Caco-2 (cell line): Measurements from ENCODE around the gene NAA60. TPM values are rescaled to one million over a fixed set of nuclear protein-coding genes. Genes with fewer than 3 reads are reported as not detected.

Experiments
- BruUV-seq: library from RNA; stranded (reverse); fragments of 400-500 nt; replicated peaks from 2 replicates; lab custom pipeline; 2021; lab: Mats Ljungman, UMichigan
- CTCF ChIA-PET: fragments of 300-600 bp; sonication (Branson Sonifier 250); formaldehyde crosslinking; loops from one replicate; lab custom pipeline; 2022; ENCODE audit warnings: antibody characterized with exemption; lab: Charles Lee
- POLR2A ChIA-PET: fragments of 300-600 bp; sonication (Branson Sonifier 250); formaldehyde crosslinking; loops from one replicate; lab custom pipeline; 2022; ENCODE audit warnings: antibody characterized with exemption; lab: Charles Lee
- DNase-seq, 2 experiments: peaks; one replicate each; pipeline versions ENCODE4 v3.0.0 to v3.0.0-alpha.2; 2020 to 2022
- H3K27me3 ChIP-seq: replicated peaks from 2 replicates; pipeline ENCODE4 v1.6.0; 2011; ENCODE audit warnings: low read length; ENCODE audit not compliant: control insufficient read depth, insufficient read depth
- H3K36me3 ChIP-seq: 2 replicates; pipeline ENCODE4 v1.5.1; 2011; ENCODE audit warnings: low read length; ENCODE audit not compliant: control insufficient read depth, insufficient read depth
- H3K4me1 ChIP-seq: fragments of 250-450 bp; sonication (Bioruptor Pico); 2 replicates; pipeline ENCODE4 v1.5.1; 2020; ENCODE audit warnings: mild to moderate bottlenecking
- H3K4me3 ChIP-seq: 2 replicates; pipeline ENCODE4 v1.5.1; 2011; ENCODE audit warnings: low read depth, mild to moderate bottlenecking, control low read depth, low read length
- H3K9me3 ChIP-seq: fragments of 250-450 bp; sonication (Bioruptor Pico); 2 replicates; pipeline ENCODE4 v1.5.1; 2020; ENCODE audit warnings: mild to moderate bottlenecking, moderate library complexity
- H3K27ac Mint-ChIP-seq: one replicate; pipeline ENCODE4 v1.8.0; 2022; ENCODE audit warnings: mixed read lengths; ENCODE audit not compliant: unreplicated experiment
- H3K27me3 Mint-ChIP-seq: one replicate; pipeline ENCODE4 v1.8.0; 2022; ENCODE audit warnings: mixed read lengths; ENCODE audit not compliant: insufficient read depth, unreplicated experiment
- H3K36me3 Mint-ChIP-seq: one replicate; pipeline ENCODE4 v1.8.0; 2022; ENCODE audit warnings: mild to moderate bottlenecking, mixed read lengths; ENCODE audit not compliant: insufficient read depth, unreplicated experiment
- H3K4me1 Mint-ChIP-seq: one replicate; pipeline ENCODE4 v1.8.0; 2022; ENCODE audit warnings: low read depth, mixed read lengths; ENCODE audit not compliant: unreplicated experiment
- H3K4me3 Mint-ChIP-seq: one replicate; pipeline ENCODE4 v1.8.0; 2022; ENCODE audit warnings: mild to moderate bottlenecking, moderate library complexity, mixed read lengths; ENCODE audit not compliant: unreplicated experiment
- H3K9me3 Mint-ChIP-seq: one replicate; pipeline ENCODE4 v1.8.0; 2022; ENCODE audit warnings: mixed read lengths; ENCODE audit not compliant: unreplicated experiment
- CTCF ChIP-seq, 2 experiments: fragments of 200-600 bp in 1 of 2; IDR thresholded peaks; 1 replicate in 1 of 2; 2 replicates in 1 of 2; pipeline versions ENCODE4 v1.5.1 to v1.8.0; 2011 to 2022; ENCODE audit warnings: antibody characterized with exemption in 1 of 2, control low read depth in 1 of 2, inconsistent platforms in 1 of 2, low read depth in 1 of 2, low read length in 1 of 2, mild to moderate bottlenecking in 1 of 2, moderate library complexity in 1 of 2; ENCODE audit not compliant: insufficient read depth in 1 of 2, severe bottlenecking in 1 of 2, unreplicated experiment in 1 of 2
- intact Hi-C: fragments of 100-400 bp; cut with micrococcal nuclease; formaldehyde crosslinking; loops from one replicate; pipeline ENCODE4 v1.10.0; 2022; ENCODE audit not compliant: unreplicated experiment
- total RNA-seq: library from RNA; stranded (reverse); gene quantifications from 2 replicates; pipeline ENCODE4 v1.2.3, GENCODE V29; 2022

Gene NAA60
- total RNA-seq, 1 experiment from 2014 or later: 92.8 TPM

DNA sequence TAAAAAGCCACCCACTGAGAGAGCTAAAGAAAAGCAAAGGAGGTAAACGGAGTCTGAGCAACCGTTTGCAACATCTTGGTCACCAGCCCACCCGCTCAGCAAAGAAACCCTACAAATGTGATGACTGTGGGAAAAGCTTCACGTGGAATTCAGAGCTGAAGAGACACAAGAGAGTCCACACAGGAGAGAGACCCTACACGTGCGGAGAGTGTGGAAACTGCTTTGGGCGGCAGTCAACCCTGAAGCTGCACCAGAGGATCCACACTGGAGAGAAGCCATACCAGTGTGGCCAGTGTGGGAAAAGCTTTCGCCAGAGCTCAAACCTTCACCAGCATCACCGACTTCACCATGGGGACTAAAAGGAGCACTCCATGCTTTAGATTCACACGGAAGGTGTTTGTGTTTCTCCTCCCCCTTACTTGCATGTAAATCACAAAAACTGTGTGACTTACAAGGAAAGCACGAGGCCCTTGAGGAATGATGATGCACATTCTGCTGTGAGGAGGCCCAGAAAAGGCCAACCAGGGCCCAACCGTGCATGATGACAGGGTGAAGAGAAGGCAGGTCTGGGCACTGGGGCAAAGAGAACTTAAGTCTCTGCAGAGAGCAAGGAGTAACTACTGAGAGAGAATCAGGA, 34.8 kb upstream of the NAA60 start:
- peaks cover 46% of the 10 kb centered on the region for H3K36me3 Mint-ChIP-seq
- no peak for TF ChIP-seq CTCF (IDR thresholded peaks at IDR 0.05; ENCODE audit: insufficient read depth in 1 of 2, low read depth in 1 of 2, low read length in 1 of 2, severe bottlenecking in 1 of 2, unreplicated experiment in 1 of 2)
- no peak overlapping the region for H3K4me3 Mint-ChIP-seq
- no peak for DNase-seq
- CTCF ChIA-PET: no interaction called here
- POLR2A ChIA-PET: no interaction called here
- H3K36me3 ChIP-seq: peaks cover 10% of the 10 kb centered on the region
- H3K27ac Mint-ChIP-seq: no peak overlapping the region
- no TSS peak for BruUV-seq
- H3K9me3 ChIP-seq: peaks cover 23% of the 10 kb centered on the region
- H3K4me3 ChIP-seq: no peak overlapping the region
- no peaks in the 10 kb centered on the region for H3K27me3 ChIP-seq
- intact Hi-C loops: loop anchor here (10.0 kb wide), 1 partner anchor 124 kb away; the partner anchor contains the start of gene ZNF263
- H3K4me1 Mint-ChIP-seq: no peaks in the 10 kb centered on the region
- peaks cover 9% of the 10 kb centered on the region for H3K9me3 Mint-ChIP-seq
- no peaks in the 10 kb centered on the region for H3K4me1 ChIP-seq
- H3K27me3 Mint-ChIP-seq: no peaks in the 10 kb centered on the region

DNA sequence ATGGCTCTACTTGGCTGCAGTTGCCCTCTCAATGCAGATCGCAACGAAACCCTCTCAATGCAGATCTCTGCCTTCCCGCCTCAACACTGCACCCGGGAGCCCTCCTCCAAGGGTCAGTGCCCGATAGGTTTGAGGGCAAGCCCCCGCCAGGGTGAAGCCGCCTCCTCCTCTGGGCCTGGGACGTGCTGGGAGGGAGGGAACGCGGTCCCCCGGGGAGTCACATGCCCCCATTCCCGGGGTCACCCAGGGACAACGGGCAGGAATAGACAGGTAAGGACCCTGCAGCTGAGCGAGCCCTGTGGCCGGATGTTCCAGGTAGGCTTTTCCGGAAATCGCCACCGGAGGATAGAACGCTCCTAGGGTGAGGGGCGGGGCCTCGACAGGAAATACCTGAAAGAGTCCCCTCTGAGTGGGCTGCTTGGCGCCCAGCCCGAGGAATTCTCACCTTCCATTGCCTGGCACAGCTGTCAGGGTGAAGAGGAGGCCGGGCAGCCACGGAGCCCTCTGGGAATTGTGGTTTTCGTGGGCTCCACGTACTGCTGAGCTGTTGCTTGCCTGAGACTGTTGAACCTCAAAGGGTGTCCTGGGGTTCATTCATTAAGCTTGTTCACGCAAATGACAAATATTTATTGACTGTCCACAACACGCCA, 29.6 kb upstream of the NAA60 start:
- Mint-ChIP-seq H3K9me3 (peaks cover 5% of the 10 kb centered on the region), H3K36me3 (peaks cover 10% of the 10 kb centered on the region), H3K4me1 (no peaks in the 10 kb centered on the region), H3K4me3 (no peak overlapping the region), H3K27ac (no peak overlapping the region), H3K27me3 (no peaks in the 10 kb centered on the region)
- intact Hi-C loops: no loop called here
- Histone ChIP-seq H3K4me3 (no peak overlapping the region), H3K9me3 (peaks cover 7% of the 10 kb centered on the region), H3K36me3 (peaks cover 2% of the 10 kb centered on the region; the same call in 1 of the 2 replicates), H3K4me1 (no peaks in the 10 kb centered on the region), H3K27me3 (no peaks in the 10 kb centered on the region)
- no peak for DNase-seq
- ChIA-PET CTCF (no interaction called here), POLR2A (no interaction called here)
- no TSS peak for BruUV-seq
- TF ChIP-seq CTCF (IDR thresholded peaks at IDR 0.05; ENCODE audit: insufficient read depth in 1 of 2, low read depth in 1 of 2, low read length in 1 of 2, severe bottlenecking in 1 of 2, unreplicated experiment in 1 of 2): no peak

- H3K27me3 ChIP-seq: no peaks in the 10 kb centered on the region
- ChIA-PET CTCF (no interaction called here), POLR2A (no interaction called here)
- intact Hi-C loops: no loop called here
- no peak for TF ChIP-seq CTCF (IDR thresholded peaks at IDR 0.05; ENCODE audit: insufficient read depth in 1 of 2, low read depth in 1 of 2, low read length in 1 of 2, severe bottlenecking in 1 of 2, unreplicated experiment in 1 of 2)
- Mint-ChIP-seq H3K27me3 (no peaks in the 10 kb centered on the region), H3K4me3 (no peak overlapping the region), H3K9me3 (no peaks in the 10 kb centered on the region), H3K4me1 (no peaks in the 10 kb centered on the region), H3K27ac (no peak overlapping the region), H3K36me3 (no peaks in the 10 kb centered on the region)
- H3K4me3 ChIP-seq: no peak overlapping the region
- H3K9me3 ChIP-seq: no peaks in the 10 kb centered on the region
- no peaks in the 10 kb centered on the region for H3K4me1 ChIP-seq
- BruUV-seq: no TSS peak
- DNase-seq: no peak
- no peaks in the 10 kb centered on the region for H3K36me3 ChIP-seq
These were observed 11.7 kb upstream of the NAA60 start for GRCh38 chr16:3431779-3432219.
